GM12891 (cell line): ENCODE results near the gene CALY.

Experiments
- PAX5 ChIP-seq: IDR thresholded peaks from 2 replicates; pipeline ENCODE4 v1.6.1; 2011; ENCODE audit warnings: low read length, moderate library complexity, mild to moderate bottlenecking; ENCODE audit not compliant: insufficient read depth, severe bottlenecking
- POLR2A ChIP-seq: IDR thresholded peaks from 2 replicates; pipeline ENCODE4 v1.6.1; 2011; ENCODE audit warnings: low read depth, low read length, control low read depth
- POLR2AphosphoS5 ChIP-seq: IDR thresholded peaks from 2 replicates; pipeline ENCODE4 v1.6.1; 2011; ENCODE audit warnings: low read depth, low read length, control low read depth
- POU2F2 ChIP-seq: IDR thresholded peaks from 2 replicates; pipeline ENCODE4 v1.6.1; 2011; ENCODE audit warnings: low read depth, mild to moderate bottlenecking, control low read depth, low read length, moderate library complexity
- SPI1 ChIP-seq: IDR thresholded peaks from 2 replicates; pipeline ENCODE4 v1.6.1; 2011; ENCODE audit warnings: low read depth, low read length, control low read depth
- TAF1 ChIP-seq: IDR thresholded peaks from 2 replicates; pipeline ENCODE4 v1.6.1; 2011; ENCODE audit warnings: low read depth, low read length, control low read depth

DNA sequence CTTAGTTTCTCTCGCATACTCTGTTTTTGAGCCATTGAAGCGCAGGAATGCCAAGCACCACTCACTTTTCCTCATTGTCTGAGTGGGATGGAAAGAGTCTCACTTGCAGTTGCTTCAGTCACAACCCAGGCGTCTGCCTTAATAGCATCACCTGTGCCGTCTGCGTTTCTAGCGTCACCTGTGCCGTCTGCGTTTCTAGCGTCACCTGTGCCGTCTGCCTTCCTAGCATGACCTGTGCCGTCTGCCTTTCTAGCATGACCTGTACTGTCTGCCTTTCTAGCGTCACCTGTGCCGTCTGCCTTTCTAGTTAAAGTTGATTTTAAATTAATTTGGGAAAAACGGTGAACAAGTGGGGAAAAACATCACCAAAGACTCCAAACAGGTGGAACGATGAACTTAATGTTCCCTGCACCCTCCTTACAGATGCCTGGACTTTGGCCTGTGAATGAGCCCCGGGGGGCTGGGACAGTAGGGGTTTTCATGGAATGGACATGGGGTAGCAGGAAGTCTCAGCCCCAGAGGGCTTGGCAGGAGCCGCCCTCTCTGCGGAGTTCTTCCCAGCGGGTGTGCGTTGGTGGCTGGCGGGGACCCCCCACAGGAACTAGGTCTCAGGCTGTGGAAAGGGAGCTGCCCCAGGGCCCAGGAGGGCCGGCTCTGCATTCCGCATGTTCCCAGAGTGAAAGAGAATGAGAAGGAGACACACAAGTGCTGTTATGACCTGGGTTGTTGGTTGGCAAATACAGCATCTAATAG is 24.5 kb downstream of the CALY start:
- TF ChIP-seq SPI1: no peak
- no peak for TF ChIP-seq POLR2A
- TF ChIP-seq POU2F2: no peak
- no peak for TF ChIP-seq TAF1
- no peak for TF ChIP-seq POLR2AphosphoS5
- no peak for TF ChIP-seq PAX5
